GM12873 (cell line): ENCODE data around the gene NAXE.
A peak's percentile ranks its signal among the peaks of the same experiment; 100 is the strongest.

ENCODE experiments used
- CTCF ChIP-seq: IDR thresholded peaks from 2 replicates; pipeline ENCODE4 v1.5.1; 2012; ENCODE audit warnings: low read depth, mild to moderate bottlenecking, moderate library complexity, low read length, control low read depth; ENCODE audit not compliant: insufficient read depth; ENCODE audit errors: missing control alignments

The NAXE gene

GRCh38 chr1:156602557-156602993 is 11.0 kb downstream of the NAXE start:
- peak; percentile 48 for TF ChIP-seq CTCF

GRCh38 chr1:156608036-156608674 is 16.6 kb downstream of the NAXE start:
- TF ChIP-seq CTCF: peak; percentile 90

GRCh38 chr1:156608981-156609380 is 17.4 kb downstream of the NAXE start:
- peak; percentile 76 for TF ChIP-seq CTCF

- TF ChIP-seq CTCF: no peak
Measured at GRCh38 chr1:156612666-156613065, 21.1 kb downstream of the NAXE start.

GRCh38 chr1:156615946-156616345 is 24.4 kb downstream of the NAXE start:
- TF ChIP-seq CTCF: no peak

- TF ChIP-seq CTCF: no peak
Measured at GRCh38 chr1:156616463-156616862, 24.9 kb downstream of the NAXE start.

- TF ChIP-seq CTCF: peak; percentile 74
Measured at GRCh38 chr1:156618853-156619581, 27.4 kb downstream of the NAXE start, which contains the start of gene HAPLN2. Gene HAPLN2 (plus strand): TSS chr1:156619415. CDS start chr1:156623491, 4,076 bp downstream.
